HG02884 (cell line): ENCODE data around the gene F7.

ENCODE experiments used
- ATAC-seq: cut with Tn5 transposase; IDR thresholded peaks from one replicate; pipeline ENCODE4 v1.9.1; 2021; ENCODE audit warnings: mild to moderate bottlenecking, moderate library complexity; ENCODE audit not compliant: unreplicated experiment

F7 gene

DNA sequence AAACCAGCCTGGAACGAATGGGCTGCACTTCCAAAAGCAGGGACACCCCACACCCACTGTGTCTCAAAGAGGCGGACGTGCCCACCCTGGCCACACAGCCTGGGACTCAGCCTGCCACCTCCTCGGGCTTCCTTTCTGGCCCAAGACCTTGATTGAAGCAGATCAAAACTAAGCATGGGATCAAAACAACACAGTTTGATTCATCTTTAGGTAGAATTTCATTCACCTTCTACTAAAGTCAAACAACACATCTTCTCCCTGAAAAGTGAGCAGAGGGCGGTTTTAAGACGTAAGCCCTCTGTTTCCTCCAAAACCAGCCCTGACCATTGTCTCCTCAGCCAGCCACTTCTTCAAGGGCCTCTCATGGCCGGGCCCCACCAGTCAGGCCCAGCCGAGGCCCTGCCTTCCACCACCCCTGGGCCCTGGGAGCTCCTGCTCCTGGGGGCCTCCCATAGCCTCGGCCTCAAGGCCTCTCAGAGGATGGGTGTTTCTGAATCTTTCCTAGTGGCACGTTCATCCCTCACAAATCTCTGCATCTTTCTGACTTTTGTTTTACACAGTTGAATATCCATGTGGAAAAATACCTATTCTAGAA, 10.7 kb downstream of the F7 start:
- no peak for ATAC-seq

DNA sequence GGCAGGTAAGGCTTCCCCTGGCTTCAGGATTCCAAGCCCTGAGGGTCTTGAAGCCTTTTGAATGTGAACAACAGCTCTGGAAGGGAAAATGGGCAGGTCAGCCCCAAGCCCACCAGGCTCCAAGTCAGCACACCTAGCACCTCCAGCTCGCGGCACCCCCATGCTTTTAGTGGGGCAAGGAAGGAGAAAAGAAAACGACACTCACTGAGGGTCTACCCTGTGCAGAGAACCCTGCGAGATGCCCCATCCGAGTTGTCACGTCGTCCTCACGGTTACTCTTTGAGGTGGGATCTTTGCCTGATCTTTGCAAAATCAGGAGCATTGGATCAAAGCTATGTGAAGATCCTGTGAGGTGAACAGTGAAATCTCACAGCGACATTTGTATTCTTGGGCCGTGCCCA, 11.3 kb downstream of the F7 start:
- no peak for ATAC-seq

DNA sequence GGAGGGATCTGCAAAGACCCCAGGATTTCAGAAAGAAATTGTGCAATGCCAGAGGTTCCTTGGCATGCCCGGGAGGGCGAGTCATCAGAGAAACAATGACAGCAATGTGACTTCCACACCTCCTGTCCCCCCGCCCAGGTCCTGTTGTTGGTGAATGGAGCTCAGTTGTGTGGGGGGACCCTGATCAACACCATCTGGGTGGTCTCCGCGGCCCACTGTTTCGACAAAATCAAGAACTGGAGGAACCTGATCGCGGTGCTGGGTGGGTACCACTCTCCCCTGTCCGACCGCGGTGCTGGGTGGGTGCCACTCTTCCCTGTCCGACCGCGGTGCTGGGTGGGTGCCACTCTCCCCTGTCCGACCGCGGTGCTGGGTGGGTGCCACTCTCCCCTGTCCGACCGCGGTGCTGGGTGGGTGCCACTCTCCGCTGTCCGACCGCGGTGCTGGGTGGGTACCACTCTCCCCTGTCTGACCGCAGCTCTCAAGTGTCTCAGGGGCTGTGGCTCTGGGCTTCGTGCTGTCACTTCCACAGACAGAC, 11.8 kb downstream of the F7 start:
- no peak for ATAC-seq

DNA sequence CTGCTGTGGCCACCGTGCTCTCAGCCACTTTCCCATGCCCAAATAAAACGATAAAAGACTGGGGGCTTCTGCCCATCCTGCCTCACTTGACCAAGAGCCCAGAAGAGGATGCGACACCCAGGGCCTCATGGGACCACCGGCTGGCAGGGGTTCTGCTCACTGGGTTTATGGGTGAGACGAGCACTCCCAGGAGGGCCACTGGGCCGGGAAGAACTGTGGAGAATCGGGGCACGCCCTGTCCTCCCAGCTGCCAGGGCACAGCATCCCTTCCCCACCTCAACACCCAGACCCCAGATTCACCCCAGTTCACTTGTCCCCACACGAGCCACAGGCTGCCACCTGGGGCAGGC, 12.3 kb downstream of the F7 start:
- no peak for ATAC-seq

DNA sequence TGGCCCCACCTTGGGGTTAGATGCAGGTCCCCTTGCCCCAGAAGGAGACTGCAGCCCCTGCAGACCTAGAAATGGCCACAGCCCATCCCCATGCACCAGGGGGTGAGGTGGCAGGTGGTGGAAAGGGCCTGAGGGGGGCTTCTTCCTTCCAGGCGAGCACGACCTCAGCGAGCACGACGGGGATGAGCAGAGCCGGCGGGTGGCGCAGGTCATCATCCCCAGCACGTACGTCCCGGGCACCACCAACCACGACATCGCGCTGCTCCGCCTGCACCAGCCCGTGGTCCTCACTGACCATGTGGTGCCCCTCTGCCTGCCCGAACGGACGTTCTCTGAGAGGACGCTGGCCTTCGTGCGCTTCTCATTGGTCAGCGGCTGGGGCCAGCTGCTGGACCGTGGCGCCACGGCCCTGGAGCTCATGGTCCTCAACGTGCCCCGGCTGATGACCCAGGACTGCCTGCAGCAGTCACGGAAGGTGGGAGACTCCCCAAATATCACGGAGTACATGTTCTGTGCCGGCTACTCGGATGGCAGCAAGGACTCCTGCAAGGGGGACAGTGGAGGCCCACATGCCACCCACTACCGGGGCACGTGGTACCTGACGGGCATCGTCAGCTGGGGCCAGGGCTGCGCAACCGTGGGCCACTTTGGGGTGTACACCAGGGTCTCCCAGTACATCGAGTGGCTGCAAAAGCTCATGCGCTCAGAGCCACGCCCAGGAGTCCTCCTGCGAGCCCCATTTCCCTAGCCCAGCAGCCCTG, 12.8 kb downstream of the F7 start:
- ATAC-seq, result no peak

DNA sequence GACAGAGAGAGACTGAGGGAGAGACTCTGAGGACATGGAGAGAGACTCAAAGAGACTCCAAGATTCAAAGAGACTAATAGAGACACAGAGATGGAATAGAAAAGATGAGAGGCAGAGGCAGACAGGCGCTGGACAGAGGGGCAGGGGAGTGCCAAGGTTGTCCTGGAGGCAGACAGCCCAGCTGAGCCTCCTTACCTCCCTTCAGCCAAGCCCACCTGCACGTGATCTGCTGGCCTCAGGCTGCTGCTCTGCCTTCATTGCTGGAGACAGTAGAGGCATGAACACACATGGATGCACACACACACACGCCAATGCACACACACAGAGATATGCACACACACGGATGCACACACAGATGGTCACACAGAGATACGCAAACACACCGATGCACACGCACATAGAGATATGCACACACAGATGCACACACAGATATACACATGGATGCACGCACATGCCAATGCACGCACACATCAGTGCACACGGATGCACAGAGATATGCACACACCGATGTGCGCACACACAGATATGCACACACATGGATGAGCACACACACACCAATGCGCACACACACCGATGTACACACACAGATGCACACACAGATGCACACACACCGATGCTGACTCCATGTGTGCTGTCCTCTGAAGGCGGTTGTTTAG, 13.7 kb downstream of the F7 start:
- ATAC-seq, result no peak

DNA sequence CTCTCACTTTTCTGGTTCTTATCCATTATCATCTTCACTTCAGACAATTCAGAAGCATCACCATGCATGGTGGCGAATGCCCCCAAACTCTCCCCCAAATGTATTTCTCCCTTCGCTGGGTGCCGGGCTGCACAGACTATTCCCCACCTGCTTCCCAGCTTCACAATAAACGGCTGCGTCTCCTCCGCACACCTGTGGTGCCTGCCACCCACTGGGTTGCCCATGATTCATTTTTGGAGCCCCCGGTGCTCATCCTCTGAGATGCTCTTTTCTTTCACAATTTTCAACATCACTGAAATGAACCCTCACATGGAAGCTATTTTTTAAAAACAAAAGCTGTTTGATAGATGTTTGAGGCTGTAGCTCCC, 14.2 kb downstream of the F7 start:
- ATAC-seq, result no peak

DNA sequence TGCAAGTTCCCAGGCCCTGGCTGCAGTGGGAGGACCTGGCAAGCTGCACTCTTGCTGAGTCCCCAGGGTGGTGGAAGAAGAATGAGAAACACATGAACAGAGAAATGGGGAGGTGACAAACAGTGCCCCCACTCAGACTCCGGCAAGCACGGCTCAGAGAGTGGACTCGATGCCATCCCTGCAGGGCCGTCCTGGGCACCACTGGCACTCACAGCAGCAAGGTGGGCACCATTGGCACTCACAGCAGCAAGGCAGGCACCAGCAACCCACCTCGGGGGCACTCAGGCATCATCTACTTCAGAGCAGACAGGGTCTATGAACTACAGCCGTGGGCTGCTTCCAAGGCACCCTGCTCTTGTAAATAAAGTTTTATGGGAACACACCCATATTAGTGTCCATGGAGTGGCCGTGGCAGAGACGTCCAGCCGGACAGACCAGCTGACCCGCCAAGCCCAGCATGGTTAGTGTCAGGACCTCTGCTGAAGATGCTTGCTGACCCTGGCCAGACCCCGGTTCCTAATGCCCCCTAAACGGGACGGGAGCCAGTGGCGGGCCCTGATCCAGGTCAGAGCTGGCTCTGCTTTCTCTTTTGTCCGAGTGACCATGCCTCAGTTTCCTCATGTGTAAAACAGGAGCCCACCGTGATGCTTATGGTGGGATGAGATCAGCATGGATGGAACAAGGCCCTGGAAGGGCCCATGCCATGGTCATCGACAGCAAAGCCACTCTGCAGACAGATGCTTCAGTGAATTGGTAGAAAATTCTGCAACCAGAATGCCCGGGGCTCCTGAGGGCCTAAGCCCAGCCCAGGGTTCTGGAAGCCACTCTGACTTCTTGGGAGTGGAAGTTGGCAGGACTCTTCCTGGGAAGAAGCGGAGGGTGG, 14.9 kb downstream of the F7 start:
- no peak for ATAC-seq

DNA sequence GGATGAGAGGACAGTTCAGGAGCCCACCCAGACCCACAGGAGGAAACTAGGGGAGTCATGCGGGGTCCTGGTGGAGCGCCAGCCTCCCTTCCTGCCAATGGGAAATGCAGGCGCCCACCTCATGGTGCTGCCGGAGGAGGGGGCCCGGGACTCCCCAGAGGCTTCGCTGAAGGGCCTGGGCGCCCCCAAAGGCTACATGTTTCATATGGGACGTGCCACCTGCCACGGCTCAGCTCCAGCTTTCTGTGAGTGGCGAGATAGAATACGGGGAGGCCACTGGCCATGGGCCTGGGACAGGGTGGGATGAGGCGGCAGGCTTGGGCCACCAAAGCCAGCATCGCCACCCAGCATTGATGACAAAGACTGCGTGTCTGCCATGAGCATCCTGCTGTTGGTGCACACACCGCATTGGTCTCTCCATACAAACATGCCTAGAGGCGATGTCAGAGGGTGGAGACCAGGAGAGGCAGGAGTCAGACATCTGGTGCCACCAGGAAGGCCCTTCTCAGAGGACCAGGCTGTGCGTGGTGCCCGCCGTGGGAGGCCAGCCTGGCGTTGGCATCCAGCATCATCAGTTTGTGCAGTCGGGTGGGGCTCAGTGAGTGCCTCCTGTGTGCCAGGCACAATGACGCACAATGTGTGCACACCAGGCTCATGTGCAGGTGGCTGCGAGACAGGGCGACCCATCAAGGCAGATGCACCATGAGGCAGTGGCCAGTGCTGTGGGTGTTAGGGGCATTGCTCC, 15.8 kb downstream of the F7 start:
- no peak for ATAC-seq

DNA sequence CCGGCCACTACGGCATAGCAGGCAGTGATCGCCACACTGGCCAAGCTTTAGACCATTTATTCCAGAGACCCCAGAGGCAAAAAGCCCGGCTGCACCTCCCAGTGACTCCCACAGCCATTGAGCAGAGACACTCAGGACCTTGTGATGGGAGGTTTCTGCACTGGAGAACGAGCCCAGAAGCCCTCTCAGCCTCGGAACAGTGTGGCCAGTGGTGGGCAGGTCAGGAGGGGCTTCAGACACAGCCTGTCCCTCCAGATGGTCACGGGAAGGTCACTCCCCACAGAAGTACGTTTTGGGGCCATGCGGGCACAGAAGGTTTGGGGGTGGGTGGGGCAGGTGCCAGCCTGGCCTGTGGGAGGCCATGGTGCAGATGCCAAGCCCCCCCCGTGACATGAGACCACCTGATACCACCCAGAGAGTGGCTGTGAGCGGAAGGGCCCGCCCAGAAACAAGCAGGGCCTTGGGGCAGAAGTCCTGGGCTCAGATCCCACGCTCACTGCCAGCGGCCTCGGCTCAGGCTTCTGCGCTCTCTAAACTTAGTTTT, 16.4 kb downstream of the F7 start:
- ATAC-seq, result no peak

DNA sequence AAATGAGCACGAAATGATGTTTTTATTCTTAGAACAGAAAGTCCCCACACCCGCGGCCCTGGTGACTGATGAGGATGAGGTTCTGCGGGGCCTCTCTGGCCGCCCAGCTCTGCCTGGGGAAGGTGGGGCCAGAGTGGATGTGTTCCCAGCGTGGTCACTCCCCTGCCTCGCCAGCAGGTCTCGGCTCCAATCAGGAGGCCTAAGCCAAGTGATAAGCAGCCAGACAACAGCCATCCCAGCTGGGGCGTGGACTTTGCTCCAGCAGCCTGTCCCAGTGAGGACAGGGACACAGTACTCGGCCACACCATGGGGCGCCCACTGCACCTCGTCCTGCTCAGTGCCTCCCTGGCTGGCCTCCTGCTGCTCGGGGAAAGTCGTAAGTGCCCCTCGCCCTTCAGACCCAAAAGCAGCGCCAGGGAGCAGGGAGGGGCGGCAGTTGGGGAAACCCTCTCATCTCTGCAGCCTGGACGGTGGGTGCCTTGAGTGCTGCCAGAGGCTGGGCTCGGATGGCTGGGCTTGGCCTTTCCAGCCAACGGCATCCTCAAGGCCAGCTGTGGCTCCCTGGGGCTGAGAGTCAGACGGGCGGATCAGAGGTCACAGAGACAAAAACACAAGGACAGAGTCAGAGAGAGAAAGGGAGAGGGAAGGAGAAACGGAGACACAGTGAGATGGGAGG, 17.1 kb downstream of the F7 start, which contains the start of gene F10:
TSS of gene F10 (plus strand) at position 250 of the 676 bp plus-strand sequence. CDS start at position 307, 57 bp downstream.
- ATAC-seq, result no peak

DNA sequence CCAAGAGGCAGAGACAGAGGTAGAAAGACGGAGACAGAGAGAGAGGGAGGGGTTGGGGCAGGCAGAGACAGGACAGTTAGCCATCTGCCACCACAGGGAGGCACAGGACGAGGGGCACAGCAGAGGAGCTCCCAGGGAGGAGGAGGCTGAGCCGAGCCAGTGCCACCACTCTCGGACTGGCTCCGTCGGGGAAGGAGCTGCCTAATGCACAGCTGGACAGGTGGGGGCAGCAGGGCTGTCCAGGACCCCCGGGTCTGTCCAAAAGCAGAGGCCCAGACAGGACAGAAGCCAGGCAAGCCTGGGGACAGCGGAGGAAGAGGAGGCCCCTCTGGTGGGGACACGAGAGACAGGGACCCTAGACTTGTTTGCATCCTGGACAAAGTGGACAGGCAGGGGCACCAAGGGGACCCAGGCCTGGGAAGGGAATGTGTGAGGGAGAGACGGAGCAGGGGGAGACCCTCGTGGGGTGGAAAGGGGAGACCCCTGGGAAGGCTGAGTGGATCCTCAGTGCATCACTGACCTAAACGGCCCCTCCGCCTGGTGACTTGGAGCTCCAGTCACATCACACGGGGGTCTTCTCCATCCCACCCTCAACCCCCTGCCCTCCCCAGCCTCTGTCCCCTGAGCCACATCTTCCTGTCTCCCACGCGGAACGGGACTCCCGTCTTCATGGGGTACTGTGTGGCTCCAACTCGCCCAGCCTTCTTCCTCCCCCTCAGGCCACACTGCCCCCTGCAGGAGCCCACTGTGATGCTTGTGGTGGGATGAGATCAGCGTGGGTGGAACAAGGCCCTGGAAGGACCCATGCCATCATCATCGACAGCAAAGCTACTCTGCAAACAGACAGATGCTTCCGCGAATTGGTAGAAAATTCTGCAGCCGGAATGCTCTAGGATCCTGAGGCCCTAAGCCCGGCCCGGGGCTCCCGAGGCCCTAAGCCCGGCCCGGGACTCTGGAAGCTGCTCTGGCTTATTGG, 17.9 kb downstream of the F7 start:
- ATAC-seq, result no peak

DNA sequence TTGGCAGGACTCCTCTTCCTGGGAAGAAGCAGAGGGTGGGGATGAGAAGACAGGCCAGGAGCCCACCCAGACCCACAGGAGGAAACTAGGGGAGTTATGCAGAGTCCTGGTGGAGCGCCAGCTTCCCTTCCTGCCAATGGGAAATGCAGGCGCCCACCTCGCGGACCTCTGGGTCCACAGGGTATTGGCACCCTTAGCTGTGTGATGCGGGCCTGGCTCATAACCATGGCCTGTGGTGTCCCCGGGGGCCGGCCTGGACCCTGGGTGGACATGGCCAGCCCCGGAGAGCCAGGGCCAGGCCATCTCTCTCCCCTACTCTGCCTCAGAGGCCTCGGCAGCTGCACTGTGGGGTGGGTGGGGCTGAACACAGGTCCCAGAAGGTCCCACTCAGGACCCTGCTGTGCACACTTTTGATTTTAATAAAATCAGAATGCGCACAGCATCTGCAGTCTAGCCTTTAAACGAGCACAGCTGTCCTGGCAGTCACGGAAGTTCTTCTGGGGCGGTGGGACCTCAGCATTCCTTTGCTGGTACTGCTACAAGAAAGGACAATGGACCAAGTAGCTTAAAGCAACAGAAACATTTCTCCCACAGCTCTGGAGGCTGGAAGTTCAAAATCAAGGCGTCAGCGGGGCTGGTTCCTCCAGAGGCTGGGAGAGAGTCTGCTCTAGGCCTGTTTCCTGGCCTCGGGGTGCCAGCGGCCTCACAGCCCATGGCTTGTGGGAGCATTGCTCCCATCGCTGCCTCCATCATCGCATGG, 18.8 kb downstream of the F7 start:
- no peak for ATAC-seq

DNA sequence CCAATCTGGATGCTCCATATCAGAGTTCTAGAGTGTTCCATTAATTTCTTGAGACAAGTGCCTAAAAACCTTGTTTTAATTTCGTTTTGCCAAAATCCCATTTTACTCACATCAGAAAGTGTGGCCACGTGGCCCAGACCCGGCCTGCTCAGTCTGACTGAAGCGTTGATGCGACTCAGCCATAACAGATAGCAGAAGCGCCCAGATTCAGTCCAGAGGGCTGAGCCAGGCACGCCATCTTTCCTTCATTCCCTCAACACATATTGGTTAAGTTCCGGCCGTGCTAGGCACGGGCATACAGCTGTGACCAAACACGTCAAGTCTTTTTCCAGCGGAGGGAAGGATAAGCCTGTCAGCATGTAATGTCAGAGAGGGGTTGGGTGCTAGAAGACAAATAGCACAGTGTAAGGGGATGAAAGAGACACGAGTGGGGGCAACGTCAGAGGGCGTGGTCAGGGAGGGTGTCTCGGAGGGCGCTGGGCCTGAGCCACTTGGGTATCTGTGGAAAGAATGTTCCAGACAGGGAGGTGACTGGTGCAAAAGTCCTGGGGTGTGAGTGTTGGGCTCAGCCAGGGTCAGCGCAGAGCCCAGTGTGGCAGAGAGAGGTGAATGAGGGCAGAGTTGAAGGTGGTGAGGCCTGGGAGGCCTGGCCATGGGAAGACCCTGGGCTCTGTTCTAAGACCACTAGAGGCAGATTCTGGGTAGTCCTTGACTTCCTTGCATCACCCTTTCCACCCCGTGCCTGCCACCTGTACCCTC, 20.1 kb downstream of the F7 start:
- no peak for ATAC-seq

DNA sequence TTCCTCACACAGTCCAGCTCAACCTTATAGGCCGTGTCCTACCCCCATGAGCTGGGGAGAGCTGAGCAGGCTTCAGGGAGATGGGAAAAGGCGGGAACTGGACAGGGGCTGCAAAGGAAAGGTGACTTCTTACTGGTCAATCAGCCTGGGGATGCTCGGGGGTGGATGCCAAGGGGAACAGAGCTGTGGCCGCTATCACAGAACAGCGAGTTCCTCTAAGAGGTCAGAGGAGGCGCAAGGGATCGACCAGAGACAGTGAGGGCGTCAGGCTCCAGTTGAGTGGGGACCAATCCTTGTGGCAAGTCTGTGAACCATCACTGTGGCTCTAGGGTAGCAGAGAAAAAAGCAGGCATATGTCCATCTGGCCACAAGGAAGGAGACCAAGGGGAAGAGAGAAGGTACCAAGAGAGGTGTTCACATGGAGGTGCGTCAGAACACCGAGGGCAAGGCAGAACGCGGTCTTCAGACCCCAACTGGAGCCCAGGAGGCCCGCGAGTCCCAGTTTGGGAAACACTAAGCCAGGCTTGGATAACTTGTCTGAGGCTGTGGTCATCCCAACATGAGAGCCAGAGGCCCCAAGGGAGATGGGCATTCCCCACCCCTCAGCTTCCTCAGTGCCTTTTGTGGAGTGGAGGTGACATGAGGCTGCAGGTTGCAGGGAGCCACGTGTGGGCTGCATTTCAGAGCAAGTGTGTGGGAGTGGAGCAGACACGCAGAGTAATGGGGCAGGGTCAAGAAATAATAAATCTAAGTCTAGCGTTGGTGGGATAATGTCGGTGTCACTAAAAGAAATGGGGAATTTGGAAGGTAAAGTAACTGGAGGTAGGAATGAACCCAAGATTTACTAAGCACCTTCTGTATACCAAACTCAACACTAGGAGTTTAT, 20.9 kb downstream of the F7 start:
- ATAC-seq, result no peak

DNA sequence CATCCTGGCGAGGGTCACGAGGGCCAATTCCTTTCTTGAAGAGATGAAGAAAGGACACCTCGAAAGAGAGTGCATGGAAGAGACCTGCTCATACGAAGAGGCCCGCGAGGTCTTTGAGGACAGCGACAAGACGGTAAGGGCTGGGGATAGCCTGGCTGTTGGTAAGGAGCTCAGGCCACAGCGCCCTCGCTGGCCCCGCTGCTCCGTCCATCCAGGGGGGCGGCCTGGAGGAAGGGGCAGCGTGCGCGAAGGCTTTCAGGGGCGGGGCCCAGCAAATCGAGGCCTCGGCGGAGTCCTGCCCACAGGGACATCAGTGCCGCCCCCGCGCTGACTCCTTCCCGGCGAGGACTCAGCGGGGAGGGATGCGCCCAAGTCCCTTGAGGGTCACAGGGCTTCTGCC, 23.9 kb downstream of the F7 start:
- ATAC-seq, result no peak
